Measurements from ENCODE around the gene APRT.

Gene APRT

DNA sequence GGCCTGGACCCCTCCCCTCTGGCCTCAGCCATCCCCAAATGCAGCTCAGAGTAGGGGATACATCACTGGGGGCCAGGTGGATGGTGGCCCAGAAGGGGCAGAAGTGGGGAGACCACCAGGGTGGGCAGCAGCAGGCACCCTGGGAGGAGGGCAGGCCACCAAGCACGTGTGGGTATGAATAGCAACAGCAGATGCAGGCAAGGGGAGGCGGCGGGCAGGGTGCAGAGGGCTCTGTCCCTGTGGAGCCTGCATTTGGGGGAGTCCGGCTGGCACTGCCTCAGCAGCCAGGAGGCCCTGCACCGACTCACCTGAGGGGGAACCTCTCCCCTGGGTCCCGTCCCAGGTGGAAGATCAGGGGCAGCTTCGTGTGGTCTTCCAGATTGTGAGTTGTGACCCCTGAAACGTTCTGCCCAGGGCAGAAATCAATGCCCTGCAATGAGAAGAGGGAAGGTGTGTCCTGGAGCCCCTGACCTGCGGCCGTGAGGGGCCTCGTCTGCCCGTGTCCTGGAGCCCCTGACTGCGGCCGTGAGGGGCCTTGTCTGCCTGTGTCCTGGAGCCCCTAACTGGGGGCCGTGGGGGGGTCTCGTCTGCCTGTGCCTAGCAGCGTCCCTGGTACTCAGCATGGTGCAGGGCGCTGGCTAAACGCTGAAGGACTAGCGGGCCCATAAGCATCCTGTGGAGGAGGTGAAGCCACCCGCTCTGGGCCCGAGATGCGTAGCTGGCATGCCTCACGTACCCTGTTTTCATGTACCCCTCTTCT lies 10.7 kb upstream of the APRT start:
- no peak for FAIRE-seq
- DNase-seq (ENCODE audit: insufficient read length, low spot score), result no peak
- no peak for TF ChIP-seq POLR2A (IDR thresholded peaks at IDR 0.05; ENCODE audit: low read depth, low read length)

DNA sequence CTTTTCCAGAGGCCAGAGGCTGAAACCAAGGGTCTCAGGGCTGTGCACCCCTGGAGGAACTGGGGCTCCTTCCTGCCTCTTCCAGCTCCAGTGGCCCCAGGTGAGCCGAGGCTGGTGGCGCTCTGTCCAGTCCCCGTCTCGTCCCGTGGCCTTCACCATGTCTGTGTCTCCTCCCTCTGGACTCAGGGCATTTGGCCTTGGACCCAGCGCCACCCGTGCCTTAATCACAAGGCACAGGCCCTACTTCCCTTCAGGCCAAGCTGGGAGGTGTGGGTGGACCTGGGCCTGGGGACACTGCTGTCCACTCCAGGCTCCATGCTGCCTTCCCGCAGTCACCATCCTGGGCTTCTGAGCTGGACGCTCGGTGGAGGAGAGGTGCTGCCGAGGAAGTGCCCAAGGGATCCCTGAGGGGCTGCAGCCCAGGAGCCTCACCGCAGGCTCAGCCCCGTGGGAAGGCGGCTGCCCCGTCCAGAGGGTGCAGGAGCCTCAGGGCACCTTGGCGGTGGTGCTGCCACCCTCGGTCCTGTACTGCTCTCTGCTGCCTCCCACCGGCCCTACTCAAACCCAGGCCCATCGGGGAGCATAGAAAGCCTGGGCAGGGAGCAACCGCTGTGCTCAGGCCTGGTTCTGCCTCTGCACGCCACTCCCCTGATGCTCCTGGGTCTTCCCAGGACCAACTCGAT lies 9.6 kb upstream of the APRT start:
- FAIRE-seq (no peak), DNase-seq (ENCODE audit: insufficient read length, low spot score) (no peak)
- no peak for TF ChIP-seq POLR2A (IDR thresholded peaks at IDR 0.05; ENCODE audit: low read depth, low read length)

DNA sequence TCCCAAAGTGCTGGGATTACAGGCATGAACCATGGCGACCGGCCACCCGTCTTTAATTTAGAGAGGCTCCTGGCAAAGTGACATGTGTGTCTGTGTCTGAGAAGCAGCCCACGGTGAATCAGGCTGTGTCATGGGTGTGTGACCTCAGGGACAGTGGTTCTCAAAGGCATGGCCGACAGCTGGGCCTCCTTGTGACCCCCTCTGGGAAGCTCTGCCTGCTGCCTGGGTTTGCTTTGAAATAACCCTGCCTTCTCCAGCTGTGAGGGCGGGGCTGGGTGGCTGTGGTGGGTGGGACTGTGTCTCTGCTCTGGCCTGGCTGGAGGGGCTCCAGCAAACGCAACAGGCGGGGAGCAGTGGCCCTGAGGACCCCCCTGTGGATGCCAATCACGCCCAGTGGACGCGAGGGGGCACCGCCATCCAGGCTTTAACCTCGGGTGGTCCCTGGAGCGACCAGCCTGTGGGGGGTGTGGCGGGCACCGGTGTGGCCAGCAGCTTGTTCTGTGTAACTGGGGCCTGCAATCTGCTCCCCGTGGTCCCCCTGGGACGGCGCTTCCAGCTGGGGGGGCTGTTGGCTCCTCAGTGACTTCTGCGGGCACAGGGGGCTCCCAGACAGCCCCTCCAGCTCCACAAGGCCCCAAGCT lies 8.8 kb upstream of the APRT start:
- FAIRE-seq, result no peak
- no peak for TF ChIP-seq POLR2A (IDR thresholded peaks at IDR 0.05; ENCODE audit: low read depth, low read length)

DNA sequence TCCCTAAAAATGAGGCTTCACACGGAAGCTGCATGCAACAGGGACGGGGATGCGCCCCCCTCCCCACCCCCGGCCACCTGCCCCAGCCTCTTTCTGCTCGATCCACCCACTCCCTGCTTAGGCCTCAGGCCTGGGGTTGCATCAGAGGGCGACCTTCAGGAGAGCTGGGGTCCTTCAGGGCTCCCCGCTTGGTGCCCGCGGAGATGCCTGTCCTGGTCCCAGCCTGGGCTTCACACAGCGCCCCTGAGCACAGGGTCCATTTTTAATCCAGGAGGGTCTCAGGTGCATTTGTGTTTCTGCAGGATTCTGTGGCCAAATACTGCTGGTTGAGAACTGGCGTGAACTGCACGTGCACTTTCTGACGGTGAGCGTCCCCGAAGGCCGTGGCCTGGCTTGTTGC lies 7.4 kb upstream of the APRT start:
- DNase-seq (ENCODE audit: insufficient read length, low spot score) (no peak), FAIRE-seq (no peak)
- no peak for TF ChIP-seq POLR2A (IDR thresholded peaks at IDR 0.05; ENCODE audit: low read depth, low read length)

More for the DNA sequence above, 8.8 kb upstream of the APRT start:
- no peak for DNase-seq (ENCODE audit: insufficient read length, low spot score)

DNA sequence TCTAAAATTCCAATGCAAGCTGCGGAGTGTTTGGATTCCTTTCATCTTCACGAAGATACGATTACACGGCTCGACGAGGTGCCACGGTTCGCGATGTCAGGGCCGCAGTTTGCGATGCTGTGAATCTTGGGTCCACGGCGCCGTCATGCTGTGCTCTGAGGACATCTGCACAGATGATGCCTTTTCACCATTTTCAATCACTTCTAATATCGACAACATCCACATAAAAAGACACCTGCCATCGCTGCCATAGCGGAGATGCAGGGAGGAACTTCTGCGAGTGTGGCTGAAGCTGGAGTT lies 6.8 kb upstream of the APRT start:
- no peak for TF ChIP-seq POLR2A (IDR thresholded peaks at IDR 0.05; ENCODE audit: low read depth, low read length)
- DNase-seq (ENCODE audit: insufficient read length, low spot score) (no peak), FAIRE-seq (no peak)

DNA sequence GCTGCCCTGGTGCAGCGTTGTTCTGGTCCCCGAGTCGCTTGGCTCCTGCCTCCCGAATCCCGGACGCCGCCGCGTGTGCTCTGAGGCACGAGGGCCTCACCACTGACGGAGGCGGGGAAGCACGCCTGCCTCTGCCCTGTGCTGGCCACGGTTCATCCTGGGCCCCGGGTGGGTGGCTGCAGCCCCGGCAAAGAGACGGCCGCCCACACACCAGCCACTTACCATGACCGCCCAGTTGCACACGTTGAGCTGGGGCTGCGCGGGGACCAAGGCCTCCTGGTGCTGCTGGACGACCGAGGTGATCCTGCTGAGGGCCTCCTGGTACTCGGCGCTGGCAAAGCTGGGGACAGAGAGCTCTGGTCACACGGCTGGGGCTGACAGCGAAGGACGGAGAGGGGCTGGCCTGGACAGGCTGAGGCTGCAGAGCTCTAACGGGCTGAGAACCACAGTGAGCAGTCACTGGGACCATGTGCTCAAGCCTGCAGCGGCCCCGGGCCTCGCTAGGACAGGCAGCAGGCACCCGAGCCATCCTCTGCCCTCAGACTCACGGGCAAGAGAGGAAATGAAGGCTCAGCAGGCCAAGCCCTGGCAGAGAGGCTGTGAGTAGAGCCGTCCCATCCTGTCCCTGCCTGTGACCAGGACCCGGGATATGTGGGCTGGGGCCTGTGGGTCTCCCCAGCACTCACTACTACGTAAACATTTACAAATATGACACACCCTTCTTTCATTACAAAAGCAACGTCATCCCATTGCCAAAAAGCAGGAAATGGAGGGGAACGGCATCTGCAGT lies 6.3 kb upstream of the APRT start:
- no peak for DNase-seq (ENCODE audit: insufficient read length, low spot score)
- no peak for FAIRE-seq
- TF ChIP-seq POLR2A (IDR thresholded peaks at IDR 0.05; ENCODE audit: low read depth, low read length), result no peak

DNA sequence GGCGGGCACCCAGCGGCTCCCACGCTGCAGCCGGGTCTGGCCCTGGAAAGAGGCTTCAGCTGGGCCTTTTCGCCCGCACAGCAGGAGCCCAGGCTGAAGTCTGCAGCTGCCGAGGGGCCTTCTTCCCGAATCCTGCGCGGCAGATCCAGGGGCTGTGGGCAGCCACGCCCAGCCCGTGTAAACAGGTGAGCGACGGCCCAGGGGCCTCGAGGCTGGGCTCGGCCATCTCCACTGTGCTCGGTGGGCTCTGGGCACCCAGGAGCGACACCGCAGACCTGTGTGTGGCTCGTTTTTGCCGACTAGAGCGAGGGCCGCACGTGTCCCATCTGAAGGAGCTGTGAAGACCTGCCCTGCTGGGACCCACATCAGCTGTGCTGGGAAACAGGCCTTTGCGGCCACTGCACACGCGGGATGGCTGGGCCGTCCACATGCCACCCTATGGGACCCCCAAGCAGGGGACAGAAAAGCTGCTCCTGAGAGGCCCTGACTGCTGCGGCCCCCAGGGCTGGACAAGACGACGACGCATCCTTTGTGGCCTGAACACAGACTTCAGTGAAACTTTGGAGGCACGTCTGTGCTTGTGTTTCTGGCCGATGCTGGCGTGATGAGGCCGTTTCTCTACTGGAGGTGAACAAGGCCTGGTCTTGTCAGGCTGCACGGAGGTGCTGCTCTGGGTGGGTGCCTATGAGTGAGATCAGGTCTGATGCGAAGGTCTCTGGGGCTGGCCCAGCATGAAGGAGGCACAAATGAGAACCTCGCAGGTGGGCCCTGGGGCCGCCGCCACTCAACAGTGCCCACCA lies 5.2 kb upstream of the APRT start:
- no peak for TF ChIP-seq POLR2A (IDR thresholded peaks at IDR 0.05; ENCODE audit: low read depth, low read length)
- DNase-seq (ENCODE audit: insufficient read length, low spot score) (no peak), FAIRE-seq (no peak)

DNA sequence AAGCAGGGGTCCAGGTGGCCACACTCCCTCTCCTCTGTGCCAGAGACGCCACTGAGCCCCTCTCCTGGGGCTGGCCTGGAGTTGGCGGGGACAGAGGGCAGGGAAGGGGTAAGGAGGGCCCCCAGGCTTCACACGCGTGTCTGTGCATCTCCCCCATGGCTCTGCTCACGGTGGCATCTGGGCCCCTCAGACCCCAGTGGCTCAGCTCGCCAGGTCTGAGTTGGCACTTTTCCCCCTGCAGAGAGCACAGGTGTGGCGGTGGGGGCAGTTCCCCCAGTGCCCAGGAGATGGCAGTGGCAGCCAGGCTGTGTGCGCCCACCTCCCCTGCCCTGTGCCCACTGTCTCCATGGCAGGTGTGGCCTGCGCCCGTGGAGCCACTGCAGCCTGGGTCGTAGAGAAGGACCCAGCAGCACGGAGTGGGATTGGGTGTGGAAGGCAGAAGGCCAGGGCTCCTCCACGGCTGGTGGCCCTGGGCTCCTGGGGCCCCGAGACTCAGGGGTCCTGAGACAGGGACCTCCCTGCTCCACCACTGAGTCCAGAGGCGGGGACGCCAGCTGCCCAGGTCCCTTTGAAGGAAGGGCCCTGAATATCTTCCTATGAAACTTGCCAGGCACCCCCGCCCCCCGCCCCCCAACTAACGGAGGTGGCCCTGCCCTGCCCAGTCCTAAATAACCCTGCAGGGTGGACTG lies 4.3 kb upstream of the APRT start:
- no peak for TF ChIP-seq POLR2A (IDR thresholded peaks at IDR 0.05; ENCODE audit: low read depth, low read length)
- DNase-seq (ENCODE audit: insufficient read length, low spot score), result no peak
- FAIRE-seq, result no peak

DNA sequence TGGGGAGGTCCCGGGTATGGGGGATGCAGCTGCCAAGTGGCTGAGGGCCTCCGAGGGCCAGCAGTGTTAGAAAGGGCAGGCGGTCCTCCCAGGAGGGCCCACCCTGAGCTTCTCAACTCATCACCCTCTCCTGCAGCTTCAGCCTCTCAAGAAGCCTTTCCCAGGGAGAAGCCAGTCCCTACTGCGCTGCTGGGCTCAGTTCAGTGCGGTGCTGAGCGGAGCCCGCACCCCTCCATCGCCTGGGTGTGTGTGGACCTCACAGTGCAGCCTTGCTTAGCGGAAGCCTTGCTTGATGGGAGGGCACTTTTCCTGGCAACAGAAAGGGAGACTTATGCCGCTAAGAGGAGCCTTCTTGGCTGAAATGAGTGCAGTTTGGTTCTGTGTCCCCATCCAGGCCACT lies 3.5 kb upstream of the APRT start:
- TF ChIP-seq POLR2A (IDR thresholded peaks at IDR 0.05; ENCODE audit: low read depth, low read length), result no peak
- no peak for DNase-seq (ENCODE audit: insufficient read length, low spot score)
- no peak for FAIRE-seq

DNA sequence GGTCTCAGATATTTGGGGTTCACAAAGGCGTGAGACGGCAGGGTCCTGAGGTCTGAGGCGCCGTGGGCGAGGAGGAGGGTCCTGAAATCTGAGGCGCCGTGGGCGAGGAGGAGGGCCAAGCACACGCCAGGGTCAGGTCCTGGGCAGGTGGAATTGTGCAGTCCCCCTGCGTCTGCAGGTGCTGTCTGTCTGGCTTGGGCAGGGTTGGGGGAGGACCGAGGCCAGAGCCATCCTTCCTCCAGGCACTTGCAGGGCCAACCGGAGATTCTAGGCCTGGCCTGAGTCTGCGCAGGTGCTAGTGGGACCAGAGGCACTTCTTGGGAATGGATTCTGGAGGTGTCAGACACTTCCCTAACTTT lies 2.4 kb upstream of the APRT start:
- no peak for TF ChIP-seq POLR2A (IDR thresholded peaks at IDR 0.05; ENCODE audit: low read depth, low read length)
- no peak for FAIRE-seq
- DNase-seq (ENCODE audit: insufficient read length, low spot score), result no peak

DNA sequence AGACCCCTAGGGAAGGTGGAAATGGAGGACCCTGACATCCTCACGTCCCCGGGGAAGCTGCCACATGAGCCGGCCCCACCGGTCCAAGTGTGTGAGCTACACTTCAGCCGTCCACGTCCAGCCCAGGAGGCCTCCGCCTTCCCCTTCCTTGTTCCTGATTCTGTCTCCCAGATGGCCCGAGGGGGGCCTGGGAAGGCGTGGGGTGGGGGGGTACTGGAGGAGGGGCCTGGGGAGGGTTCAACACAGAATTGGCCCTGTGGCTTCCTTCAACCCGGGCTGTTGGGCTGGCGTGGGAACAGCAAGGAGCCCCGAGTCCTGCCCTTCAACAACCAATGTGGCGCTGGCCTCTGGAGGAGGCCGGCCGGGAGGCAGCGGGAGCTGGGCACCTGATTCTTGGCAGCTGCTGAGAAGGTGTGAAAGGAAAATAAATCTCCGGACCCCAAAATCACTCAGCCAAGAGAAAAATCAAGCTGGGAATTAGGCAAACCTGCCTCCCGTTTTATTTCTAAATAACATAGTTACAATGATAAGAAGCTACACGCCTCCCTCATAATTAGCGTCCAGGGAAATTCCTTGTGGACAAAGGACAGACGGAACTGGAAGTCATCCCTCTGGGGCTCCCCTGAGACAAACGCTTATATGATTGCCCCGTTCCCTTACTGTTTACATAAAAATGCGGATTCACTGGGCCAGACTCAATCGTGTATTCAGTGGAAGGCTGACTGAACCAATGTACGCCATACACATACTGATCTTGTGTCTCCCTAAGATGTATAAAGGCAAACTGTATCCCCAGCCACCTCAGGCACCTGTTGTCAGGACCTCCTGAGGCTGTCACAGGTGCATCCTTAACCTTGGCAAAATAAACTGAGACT lies 1.8 kb upstream of the APRT start:
- DNase-seq (ENCODE audit: insufficient read length, low spot score) (no peak), FAIRE-seq (no peak)
- TF ChIP-seq POLR2A (IDR thresholded peaks at IDR 0.05; ENCODE audit: low read depth, low read length), result no peak

Data from H54 (cell line).